H1 (cell line): ENCODE measurements around the gene WDR27. TPM values are rescaled to one million over a fixed set of nuclear protein-coding genes. Genes with fewer than 3 reads are reported as not detected.

Experiments
- CBX5 ChIP-seq: fragments of 300-800, 300-1000 bp; sonication (generic); IDR thresholded peaks from 2 replicates; pipeline ENCODE4 v1.7.1; 2016; ENCODE audit warnings: antibody characterized with exemption, low read length, low read depth
- KDM5A ChIP-seq: fragments of 200-600 bp; IDR thresholded peaks from 2 replicates; pipeline ENCODE4 v1.7.1; 2012; ENCODE audit warnings: mild to moderate bottlenecking, low read length, inconsistent platforms, mixed read lengths
- SP1 ChIP-seq: IDR thresholded peaks from 2 replicates; pipeline ENCODE4 v1.6.1; 2011; ENCODE audit warnings: low read depth, low read length
- SUZ12 ChIP-seq: fragments of 200-600 bp; sonication (generic); IDR thresholded peaks from 2 replicates; pipeline ENCODE4 v1.6.1; 2012; ENCODE audit warnings: mild to moderate bottlenecking, inconsistent platforms, low read length, moderate library complexity, mixed read lengths
- polyA plus RNA-seq, 7 experiments: library from polyadenylated mRNA; depleted of rRNA in 3 of 7; stranded (reverse) in 5 of 7; unstranded in 2 of 7; fragments of >200 nt in 5 of 7; fragments of 200-250 nt in 2 of 7; gene quantifications; 1 replicate in 5 of 7; 2 replicates in 1 of 7; 4 replicates in 1 of 7; pipeline versions ENCODE4 v1.2.1 to v1.2.3, GENCODE V29; 2011 to 2013; ENCODE audit warnings: missing spikeins in 2 of 7, mixed read lengths in 2 of 7
- total RNA-seq: library from RNA; stranded (reverse); fragmentation: NEBNext Ultra II Directional; extraction: Animal tissue kit (Norgen Biotek cat#: 25700); gene quantifications from 2 replicates; pipeline ENCODE4 v1.2.1, GENCODE V29; 2021
- TF ChIP-seq, protein P1 (sequence below): IDR thresholded peaks from 2 replicates; pipeline ENCODE4 v1.6.1; 2012; ENCODE audit warnings: inconsistent platforms

The WDR27 gene
- total and polyA plus RNA-seq, 2 of the 8 experiments (the other 6 are each of a cell fraction or from before 2014, with no cell fraction given): 53.6 to 68.6 TPM

DNA sequence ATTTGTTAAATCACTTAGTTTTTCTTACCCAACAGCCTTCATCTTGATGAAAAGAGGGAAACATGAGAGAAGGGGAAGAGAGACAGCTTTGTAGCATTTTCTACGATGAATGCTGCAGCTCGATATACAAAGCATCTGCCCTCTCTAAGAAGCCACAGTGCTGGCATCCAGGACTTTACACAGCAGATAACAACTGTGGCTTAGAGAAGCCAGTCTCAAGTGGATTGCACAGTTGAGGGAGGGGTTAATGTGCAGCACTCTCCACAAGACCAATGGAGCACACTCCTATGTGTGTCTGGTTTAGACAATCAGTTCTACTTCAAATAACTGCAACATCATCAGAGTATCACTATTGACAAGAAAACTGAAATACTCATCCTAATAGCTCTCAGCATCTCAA is 5.9 kb upstream of the WDR27 start (continued):
- TF ChIP-seq CBX5 (no peak), KDM5A (no peak), SUZ12 (no peak), SP1 (no peak)
- TF ChIP-seq, protein P1, sequence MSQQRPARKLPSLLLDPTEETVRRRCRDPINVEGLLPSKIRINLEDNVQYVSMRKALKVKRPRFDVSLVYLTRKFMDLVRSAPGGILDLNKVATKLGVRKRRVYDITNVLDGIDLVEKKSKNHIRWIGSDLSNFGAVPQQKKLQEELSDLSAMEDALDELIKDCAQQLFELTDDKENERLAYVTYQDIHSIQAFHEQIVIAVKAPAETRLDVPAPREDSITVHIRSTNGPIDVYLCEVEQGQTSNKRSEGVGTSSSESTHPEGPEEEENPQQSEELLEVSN: no peak
